Adipocyte (in vitro differentiated cells): ENCODE measurements around the gene MFSD6L.

ENCODE experiments used
- DNase-seq: peaks from one replicate; pipeline ENCODE4 v3.0.0-alpha.2; 2015; ENCODE audit warnings: low read depth
- H3K27me3 ChIP-seq: replicated peaks from 2 replicates; pipeline ENCODE4 v1.7.0; 2013; ENCODE audit warnings: mild to moderate bottlenecking, low read length, moderate library complexity; ENCODE audit not compliant: control insufficient read depth, insufficient read depth
- H3K36me3 ChIP-seq: 2 replicates; pipeline ENCODE4 v1.7.0; 2013; ENCODE audit warnings: low read length, mild to moderate bottlenecking, moderate library complexity; ENCODE audit not compliant: control insufficient read depth, insufficient read depth, severe bottlenecking
- H3K4me1 ChIP-seq: 2 replicates; pipeline ENCODE4 v1.7.0; 2013; ENCODE audit warnings: mild to moderate bottlenecking, low read length, moderate library complexity; ENCODE audit not compliant: control insufficient read depth, insufficient read depth
- H3K4me3 ChIP-seq: 2 replicates; pipeline ENCODE4 v1.7.0; 2013; ENCODE audit warnings: mild to moderate bottlenecking, low read length, moderate library complexity
- H3K9ac ChIP-seq: 2 replicates; pipeline ENCODE4 v1.7.0; 2013; ENCODE audit warnings: mild to moderate bottlenecking, low read length, moderate library complexity
- H3K9me3 ChIP-seq: 2 replicates; pipeline ENCODE4 v1.7.0; 2013; ENCODE audit warnings: mild to moderate bottlenecking, low read length, moderate library complexity; ENCODE audit not compliant: control insufficient read depth

MFSD6L gene

GRCh38 chr17:8798846-8799569 is at the start of gene MFSD6L:
Gene MFSD6L (minus strand): TSS chr17:8799365. CDS start chr17:8799120, 245 bp downstream.
- Histone ChIP-seq H3K4me3 (no peak within 1 kb of the TSS), H3K9me3 (no peaks in the 10 kb centered on the region), H3K27me3 (peaks cover 49% of the 10 kb centered on the region), H3K9ac (no peak within 1 kb of the TSS), H3K36me3 (no peaks in the 10 kb centered on the region), H3K4me1 (no peaks in the 10 kb centered on the region)
- DNase-seq = no peak

GRCh38 chr17:8847891-8848290 is 48.7 kb upstream of the MFSD6L start:
- DNase-seq = no peak

GRCh38 chr17:8846768-8847211 is 47.6 kb upstream of the MFSD6L start:
- DNase-seq = peak; percentile 25
- Histone ChIP-seq H3K4me1 (no peaks in the 10 kb centered on the region), H3K9me3 (peaks cover 6% of the 10 kb centered on the region), H3K9ac (no peak overlapping the region), H3K36me3 (no peaks in the 10 kb centered on the region), H3K27me3 (peaks cover 21% of the 10 kb centered on the region), H3K4me3 (no peak overlapping the region)

More at GRCh38 chr17:8847891-8848290, 48.7 kb upstream of the MFSD6L start:
- peaks cover 12% of the 10 kb centered on the region for H3K27me3 ChIP-seq
- no peaks in the 10 kb centered on the region for H3K4me1 ChIP-seq
- H3K9ac ChIP-seq = no peak overlapping the region
- H3K9me3 ChIP-seq = no peaks in the 10 kb centered on the region
- no peak overlapping the region for H3K4me3 ChIP-seq
- H3K36me3 ChIP-seq = no peaks in the 10 kb centered on the region

- peaks cover 6% of the 10 kb centered on the region for H3K9me3 ChIP-seq
- H3K27me3 ChIP-seq = peaks cover 18% of the 10 kb centered on the region
- H3K4me1 ChIP-seq = no peaks in the 10 kb centered on the region
- no peak overlapping the region for H3K4me3 ChIP-seq
- DNase-seq = no peak
- H3K9ac ChIP-seq = no peak overlapping the region
- H3K36me3 ChIP-seq = no peaks in the 10 kb centered on the region
Measured at GRCh38 chr17:8844229-8845218, 45.4 kb upstream of the MFSD6L start.

- peaks cover 24% of the 10 kb centered on the region for H3K27me3 ChIP-seq
- no peaks in the 10 kb centered on the region for H3K36me3 ChIP-seq
- no peaks in the 10 kb centered on the region for H3K4me1 ChIP-seq
- peaks cover 6% of the 10 kb centered on the region for H3K9me3 ChIP-seq
- H3K4me3 ChIP-seq = no peak overlapping the region
- DNase-seq = no peak
- no peak overlapping the region for H3K9ac ChIP-seq
Measured at GRCh38 chr17:8843344-8843743, 44.2 kb upstream of the MFSD6L start.

- no peak overlapping the region for H3K4me3 ChIP-seq
- peaks cover 6% of the 10 kb centered on the region for H3K9me3 ChIP-seq
- DNase-seq = no peak
- peaks cover 34% of the 10 kb centered on the region for H3K27me3 ChIP-seq
- no peak overlapping the region for H3K9ac ChIP-seq
- H3K4me1 ChIP-seq = no peaks in the 10 kb centered on the region
- H3K36me3 ChIP-seq = no peaks in the 10 kb centered on the region
Measured at GRCh38 chr17:8841844-8842243, 42.7 kb upstream of the MFSD6L start.

GRCh38 chr17:8839410-8839935 is 40.3 kb upstream of the MFSD6L start:
- Histone ChIP-seq H3K4me1 (no peaks in the 10 kb centered on the region), H3K4me3 (no peak overlapping the region)
- no peak for DNase-seq

GRCh38 chr17:8838551-8839095 is 39.5 kb upstream of the MFSD6L start:
- Histone ChIP-seq H3K27me3 (peaks cover 36% of the 10 kb centered on the region), H3K4me1 (no peaks in the 10 kb centered on the region), H3K9ac (no peak overlapping the region), H3K4me3 (no peak overlapping the region), H3K36me3 (no peaks in the 10 kb centered on the region), H3K9me3 (peaks cover 6% of the 10 kb centered on the region)
- no peak for DNase-seq

More at GRCh38 chr17:8839410-8839935, 40.3 kb upstream of the MFSD6L start:
- Histone ChIP-seq H3K9ac (no peak overlapping the region), H3K9me3 (peaks cover 6% of the 10 kb centered on the region), H3K36me3 (no peaks in the 10 kb centered on the region), H3K27me3 (peaks cover 39% of the 10 kb centered on the region)

- Histone ChIP-seq H3K4me3 (no peak overlapping the region), H3K9ac (no peak overlapping the region), H3K27me3 (peaks cover 38% of the 10 kb centered on the region), H3K9me3 (peaks cover 6% of the 10 kb centered on the region), H3K4me1 (no peaks in the 10 kb centered on the region), H3K36me3 (no peaks in the 10 kb centered on the region)
- DNase-seq = no peak
Measured at GRCh38 chr17:8837563-8838075, 38.5 kb upstream of the MFSD6L start.

GRCh38 chr17:8836821-8837562 is 37.8 kb upstream of the MFSD6L start:
- DNase-seq = no peak
- Histone ChIP-seq H3K9ac (no peak overlapping the region), H3K27me3 (peaks cover 33% of the 10 kb centered on the region)

More at GRCh38 chr17:8836821-8837562, 37.8 kb upstream of the MFSD6L start:
- H3K4me3 ChIP-seq = no peak overlapping the region
- H3K4me1 ChIP-seq = no peaks in the 10 kb centered on the region
- no peaks in the 10 kb centered on the region for H3K36me3 ChIP-seq
- H3K9me3 ChIP-seq = no peaks in the 10 kb centered on the region
